LNCAP (cell line): ENCODE data around the gene SPG21.

Source experiments
- CTCF ChIP-seq: fragments of 450-650 bp; IDR thresholded peaks from 2 replicates; pipeline ENCODE4 v1.5.1; 2017; ENCODE audit warnings: mild to moderate bottlenecking

The SPG21 gene

GRCh38 chr15:64989416-64990167 lies at the start of gene SPG21:
SPG21 (minus strand) TSS chr15:64989914; CDS start chr15:64983569, 6,345 bp downstream.
- TF ChIP-seq CTCF, result no peak

- no peak for TF ChIP-seq CTCF
Observed at GRCh38 chr15:65038836-65039235, 49.1 kb upstream of the SPG21 start.

GRCh38 chr15:65038428-65038827 lies 48.7 kb upstream of the SPG21 start:
- no peak for TF ChIP-seq CTCF

GRCh38 chr15:65037309-65037708 lies 47.6 kb upstream of the SPG21 start:
- no peak for TF ChIP-seq CTCF

- TF ChIP-seq CTCF, result no peak
Observed at GRCh38 chr15:65034719-65035118, 45.0 kb upstream of the SPG21 start.

- TF ChIP-seq CTCF, result peak; percentile 38; the same call in 1 of the 2 replicates
Observed at GRCh38 chr15:65033659-65034269, 44.0 kb upstream of the SPG21 start.

GRCh38 chr15:65032801-65033537 lies 43.3 kb upstream of the SPG21 start:
- TF ChIP-seq CTCF, result peak; percentile 60
